HG02870 (cell line): ENCODE measurements around the gene LHX2.

Source experiments
- ATAC-seq: cut with Tn5 transposase; IDR thresholded peaks from one replicate; pipeline ENCODE4 v1.9.1; 2021; ENCODE audit warnings: mild to moderate bottlenecking, moderate library complexity; ENCODE audit not compliant: unreplicated experiment

LHX2 gene

DNA sequence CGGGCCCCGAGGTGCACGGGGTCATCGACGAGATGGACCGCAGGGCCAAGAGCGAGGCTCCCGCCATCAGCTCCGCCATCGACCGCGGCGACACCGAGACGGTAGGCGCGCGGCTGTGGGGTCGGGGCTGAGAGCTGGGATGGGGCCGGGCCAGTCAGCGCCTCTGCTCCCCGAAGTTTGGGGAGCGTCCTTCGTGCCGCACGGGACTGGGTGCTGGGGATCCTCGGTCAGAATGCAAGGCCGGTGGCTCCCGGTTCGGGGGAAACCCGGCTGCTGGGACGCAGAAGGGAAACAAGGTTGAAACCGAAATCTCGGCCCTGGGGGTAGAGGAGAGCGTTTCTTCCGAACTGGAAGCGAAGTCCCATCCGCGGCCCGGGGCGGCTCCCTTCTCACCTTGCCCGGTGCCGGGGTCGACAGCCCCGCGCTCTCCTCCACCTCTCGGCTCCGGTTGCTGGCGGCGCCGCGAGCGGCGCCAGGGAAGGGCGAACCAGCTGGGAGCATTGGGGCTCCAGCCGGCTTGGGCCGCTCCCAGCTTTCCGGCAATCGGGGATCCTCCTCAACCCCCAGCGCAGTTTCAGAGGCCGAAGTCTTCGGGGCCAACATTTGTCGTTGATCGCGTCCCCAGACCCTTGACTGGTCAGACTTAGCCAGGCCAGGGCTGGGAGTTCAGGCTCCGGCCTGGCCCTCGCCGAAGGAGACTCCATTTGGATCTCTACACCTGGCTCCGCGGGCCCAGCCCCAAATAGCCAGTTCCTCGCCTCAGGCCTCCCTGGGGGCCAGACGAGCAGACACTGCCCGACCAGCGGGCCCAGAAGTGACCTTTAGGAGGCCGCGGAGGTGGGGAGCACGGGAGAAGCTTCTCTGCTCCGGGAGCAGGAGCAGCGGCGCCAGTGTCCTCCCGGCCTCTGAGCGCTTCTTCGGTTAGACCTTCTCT is 1.1 kb downstream of the LHX2 start:
- no peak for ATAC-seq

DNA sequence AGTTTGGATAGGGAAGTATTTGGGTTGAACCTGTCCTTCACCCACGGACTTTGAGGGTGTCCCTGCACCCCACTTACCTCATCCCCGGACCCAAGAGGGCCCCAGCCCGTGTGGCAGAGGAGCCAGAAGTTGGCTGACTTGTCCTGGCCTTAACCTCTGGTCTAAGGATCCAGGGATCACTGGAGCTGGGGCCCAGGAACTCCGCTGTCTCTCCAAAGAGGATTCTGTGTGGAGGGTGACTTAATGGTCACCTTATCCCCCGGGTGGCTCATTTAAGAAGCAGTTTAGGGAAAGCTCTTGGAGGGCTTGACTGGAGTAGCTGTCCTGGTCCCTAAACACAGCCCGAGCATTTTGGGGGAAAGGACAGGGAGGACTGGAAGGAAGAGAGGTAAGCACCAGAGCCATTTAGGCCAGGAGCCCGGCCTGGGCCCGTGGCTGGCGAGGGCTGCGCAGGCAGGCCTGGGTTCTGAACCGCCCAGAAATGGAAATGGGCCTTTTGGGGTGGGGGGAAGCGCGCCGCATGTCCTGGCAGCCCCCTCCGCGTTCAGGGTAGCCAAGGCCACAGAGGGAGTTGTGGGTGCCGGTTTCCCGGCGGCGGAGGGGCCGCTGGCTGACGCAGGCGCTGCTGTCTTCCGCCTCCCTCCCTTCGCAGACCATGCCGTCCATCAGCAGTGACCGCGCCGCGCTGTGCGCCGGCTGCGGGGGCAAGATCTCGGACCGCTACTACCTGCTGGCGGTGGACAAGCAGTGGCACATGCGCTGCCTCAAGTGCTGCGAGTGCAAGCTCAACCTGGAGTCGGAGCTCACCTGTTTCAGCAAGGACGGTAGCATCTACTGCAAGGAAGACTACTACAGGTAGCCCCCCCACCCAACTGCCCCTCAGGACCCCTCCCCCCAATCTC is 2.0 kb downstream of the LHX2 start:
- no peak for ATAC-seq

DNA sequence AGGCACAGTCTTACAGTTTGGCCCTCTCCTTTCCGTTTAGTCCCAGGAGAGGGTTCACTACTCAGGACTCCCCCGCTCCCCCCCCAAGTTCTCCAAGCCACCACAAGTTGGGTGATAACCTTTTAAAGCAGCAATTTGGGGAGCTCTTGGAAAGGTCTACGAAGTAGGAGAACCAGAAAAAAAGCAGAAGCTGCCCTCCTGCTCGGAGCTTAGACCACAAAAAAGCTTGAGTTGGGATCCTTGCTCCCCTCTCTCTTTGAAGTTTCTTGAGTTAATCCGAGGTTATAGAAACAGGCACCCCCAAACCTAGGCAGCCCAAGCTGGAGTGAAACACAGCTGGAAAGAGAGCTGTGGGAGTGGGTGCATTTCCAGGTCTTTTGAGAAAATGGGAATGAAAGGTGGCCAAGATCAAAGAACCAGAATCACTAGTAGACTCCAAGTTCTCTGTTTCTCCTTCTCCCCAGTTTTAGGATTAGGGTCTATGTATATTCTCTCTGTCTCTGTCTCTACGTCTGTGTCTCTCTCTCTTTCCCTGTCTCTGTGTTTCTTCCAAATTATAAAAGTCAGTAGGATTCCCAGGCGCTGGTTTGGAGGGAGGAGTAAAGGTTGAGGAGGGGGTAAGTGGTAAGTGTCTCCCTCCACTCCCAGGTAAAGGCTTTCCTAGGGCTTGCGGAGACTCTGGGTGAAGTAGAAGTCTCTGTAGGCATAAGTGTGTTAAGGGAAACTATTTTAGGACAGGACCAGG is 2.8 kb downstream of the LHX2 start:
- no peak for ATAC-seq

DNA sequence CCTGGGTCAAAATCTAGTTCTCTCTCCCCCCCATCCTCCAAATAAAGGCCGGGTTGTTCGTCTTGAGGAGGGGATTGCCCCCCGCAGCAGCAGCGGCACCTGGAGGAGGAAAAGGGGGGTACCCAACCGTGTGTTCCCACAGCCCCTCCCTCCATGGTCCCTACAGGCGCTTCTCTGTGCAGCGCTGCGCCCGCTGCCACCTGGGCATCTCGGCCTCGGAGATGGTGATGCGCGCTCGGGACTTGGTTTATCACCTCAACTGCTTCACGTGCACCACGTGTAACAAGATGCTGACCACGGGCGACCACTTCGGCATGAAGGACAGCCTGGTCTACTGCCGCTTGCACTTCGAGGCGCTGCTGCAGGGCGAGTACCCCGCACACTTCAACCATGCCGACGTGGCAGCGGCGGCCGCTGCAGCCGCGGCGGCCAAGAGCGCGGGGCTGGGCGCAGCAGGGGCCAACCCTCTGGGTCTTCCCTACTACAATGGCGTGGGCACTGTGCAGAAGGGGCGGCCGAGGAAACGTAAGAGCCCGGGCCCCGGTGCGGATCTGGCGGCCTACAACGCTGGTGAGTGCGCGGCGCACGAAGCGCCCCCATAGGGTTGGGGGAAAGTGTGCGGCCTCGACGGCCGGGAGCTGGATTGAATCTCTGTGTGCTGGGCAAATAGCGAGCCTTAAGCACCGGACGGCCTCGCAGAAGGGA is 3.5 kb downstream of the LHX2 start:
- ATAC-seq: no peak

DNA sequence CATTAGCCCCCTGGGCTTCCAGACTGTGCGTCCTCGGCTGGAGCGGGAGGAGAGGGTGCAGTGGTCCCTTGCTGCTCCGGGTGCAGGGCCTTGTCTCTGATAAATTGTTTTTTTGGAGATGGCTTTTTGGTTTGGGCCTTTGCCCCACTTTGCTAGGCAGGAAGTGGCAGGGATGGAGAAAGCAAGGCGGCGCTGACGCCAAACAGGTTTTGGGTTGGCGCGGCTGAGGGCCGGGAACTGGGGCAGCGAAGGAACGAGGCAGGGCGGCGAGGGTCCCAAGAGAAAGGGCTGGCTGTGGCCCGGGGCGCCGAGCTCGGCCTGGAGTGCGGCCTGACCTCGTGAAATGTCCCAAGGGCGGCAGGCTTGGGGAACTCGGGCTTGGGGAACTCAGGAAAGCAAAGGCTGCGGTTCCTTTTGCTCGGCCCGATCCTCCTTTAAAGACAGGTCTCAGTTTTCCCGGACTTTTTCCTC is 4.1 kb downstream of the LHX2 start:
- ATAC-seq: no peak

- ATAC-seq: no peak
Measured at GRCh38 chr9:124016175-124017050, 4.8 kb downstream of the LHX2 start.

DNA sequence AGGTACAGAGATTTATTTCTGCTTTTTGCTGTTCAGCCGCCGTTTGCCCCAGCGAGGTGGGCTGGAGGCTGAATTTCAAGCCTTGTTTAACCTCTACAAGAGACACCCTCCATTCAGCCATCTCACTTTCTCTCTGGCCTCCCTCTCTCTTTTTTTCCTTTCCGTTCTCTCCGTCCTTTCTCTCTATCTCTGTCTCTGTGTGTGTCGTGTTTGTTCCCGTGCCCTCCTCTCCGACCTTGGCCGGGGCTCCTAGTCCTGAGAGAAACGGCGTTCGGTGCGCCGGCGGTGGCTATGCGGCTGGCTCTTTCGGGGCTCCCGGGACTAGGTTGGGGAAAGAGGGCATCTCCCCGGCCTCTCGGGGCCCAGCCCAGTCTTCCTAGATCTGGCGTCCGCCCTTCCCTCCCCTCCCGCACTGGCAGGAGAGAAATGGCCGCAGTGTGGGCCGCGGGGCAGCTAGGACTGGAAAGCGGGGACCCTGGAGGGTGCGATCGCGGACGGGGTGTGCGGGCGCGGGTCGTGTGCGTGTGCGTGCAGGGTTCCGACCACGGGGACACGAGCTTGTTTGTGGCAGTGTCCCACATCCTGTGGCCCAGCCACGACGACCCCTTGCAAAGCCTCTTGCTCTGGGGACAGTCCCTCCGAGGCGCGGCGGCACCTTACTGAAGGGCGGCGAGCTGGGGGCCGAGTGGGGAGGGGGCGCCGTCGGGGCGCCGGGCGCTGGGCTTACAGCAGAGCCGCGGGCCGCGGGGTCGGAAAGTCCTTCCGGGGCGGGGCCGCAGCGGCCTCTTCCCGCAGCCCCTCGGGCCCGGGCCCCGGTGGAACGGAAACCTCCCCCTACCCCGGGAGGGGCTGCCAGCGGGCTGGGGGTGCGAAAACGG is 5.7 kb downstream of the LHX2 start:
- no peak for ATAC-seq

GRCh38 chr9:124017929-124018729 is 6.6 kb downstream of the LHX2 start:
- no peak for ATAC-seq

DNA sequence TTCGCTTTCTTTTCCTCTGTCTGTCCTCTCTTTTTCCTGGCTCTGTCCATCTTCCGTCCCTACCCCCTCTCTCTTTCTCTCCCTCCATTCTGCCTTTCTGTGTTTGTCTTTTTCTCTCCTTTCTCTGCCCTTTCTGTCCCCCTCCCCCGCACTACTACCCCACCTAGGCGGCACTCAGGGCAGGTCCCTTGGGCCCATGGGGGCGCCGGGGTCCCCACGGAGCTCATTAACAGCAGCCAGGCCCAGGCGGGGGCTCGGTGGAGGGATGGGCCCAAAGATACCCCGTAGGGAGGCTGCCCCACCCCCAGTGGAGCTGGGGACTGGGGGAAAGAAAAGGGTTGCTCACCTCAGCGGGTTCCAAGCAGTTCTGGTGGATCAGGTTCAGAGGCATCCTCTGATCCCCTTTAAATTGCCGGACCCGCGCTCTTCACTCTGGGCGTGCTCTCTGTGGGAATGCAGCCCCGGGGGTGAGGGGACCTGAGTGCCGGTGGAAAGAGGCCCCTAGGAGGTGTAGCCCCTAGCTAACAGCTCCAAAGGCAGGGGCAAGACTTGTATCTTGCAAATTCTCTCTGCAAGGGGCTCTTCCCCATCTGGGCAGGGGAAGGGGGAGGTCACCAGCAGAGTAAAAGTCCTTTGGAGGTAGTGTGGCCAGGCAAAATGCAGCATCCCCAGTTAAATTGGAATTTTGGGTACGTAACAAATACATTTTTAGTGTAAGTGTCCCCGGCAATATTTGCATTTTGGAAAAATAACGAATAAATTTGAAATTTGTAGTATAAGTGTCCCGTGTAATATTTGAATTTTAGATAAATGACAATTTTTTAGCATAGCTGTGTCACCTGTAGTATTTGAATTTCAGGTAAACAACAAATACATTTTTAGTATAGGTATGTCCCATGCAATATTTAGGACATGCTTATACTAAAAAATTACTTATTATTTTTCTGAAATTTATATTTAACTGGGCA is 7.4 kb downstream of the LHX2 start:
- no peak for ATAC-seq

DNA sequence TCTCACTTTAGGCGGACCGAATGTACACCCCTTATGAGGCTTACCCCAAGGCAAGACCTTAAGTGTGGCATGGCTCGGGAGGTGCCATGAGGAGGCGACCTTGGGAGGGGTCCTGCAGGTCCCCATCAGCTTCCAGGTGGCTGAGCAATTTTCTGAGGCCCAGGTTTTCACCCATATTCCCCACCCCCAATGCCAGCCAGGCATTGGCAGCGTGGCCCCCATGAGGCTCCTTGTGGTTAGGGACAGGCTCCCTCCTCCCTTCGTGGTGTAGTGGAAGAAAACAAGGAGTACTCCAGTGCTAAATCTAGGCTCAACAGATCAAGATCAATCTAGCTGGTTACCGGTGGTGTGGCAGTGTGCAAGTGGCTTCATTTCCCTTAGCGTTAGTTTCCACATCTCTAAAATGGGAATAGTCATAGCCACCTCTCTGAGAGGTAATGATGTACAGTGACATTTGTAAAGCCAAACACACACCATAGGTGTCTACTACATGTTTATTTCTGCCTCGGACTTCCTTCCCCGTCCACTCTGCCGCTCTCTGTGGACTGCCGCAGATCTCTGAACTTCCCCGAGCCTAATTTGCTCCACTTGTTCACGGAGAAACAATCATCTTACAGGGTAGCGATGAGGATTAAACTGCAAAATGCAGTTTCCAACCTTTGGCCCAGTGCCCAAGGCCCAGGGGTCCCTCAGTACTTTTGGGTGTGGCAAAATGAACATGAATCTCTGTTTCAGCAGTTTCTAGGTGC is 8.4 kb downstream of the LHX2 start:
- no peak for ATAC-seq

DNA sequence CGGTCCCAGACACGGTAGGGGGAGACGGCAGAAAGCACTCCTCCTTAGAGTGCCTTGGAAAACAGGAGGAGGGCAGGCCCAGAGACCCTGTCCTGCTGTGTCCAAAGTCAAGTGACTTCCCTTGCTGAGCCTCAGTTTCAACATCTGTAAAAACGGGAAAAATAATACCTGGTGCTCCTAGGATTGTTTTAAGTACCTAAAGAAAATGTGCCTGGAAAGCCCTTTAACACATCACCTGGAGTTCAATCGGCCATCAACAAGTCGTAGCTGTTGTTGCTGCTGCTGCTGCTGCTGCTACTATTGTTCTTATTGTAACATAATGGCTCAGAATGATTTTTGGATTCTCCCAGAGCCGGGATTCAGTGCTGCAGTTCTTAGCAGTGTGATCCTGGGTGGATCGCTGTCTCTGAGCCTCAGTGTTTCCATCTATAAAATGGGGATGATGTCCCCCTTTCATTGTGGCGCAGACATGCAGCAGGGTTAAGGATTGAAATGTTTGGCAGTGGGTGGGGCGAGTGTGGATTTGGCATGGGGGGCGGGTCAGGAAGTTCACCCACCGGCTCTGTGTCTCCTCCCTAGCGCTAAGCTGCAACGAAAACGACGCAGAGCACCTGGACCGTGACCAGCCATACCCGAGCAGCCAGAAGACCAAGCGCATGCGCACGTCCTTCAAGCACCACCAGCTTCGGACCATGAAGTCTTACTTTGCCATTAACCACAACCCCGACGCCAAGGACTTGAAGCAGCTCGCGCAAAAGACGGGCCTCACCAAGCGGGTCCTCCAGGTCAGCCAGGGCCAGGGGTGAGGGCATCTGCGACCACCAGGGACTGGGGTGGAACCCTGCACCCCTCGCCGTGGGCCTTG is 9.2 kb downstream of the LHX2 start:
- no peak for ATAC-seq

- ATAC-seq: no peak
Measured at GRCh38 chr9:124021385-124021769, 9.8 kb downstream of the LHX2 start.

DNA sequence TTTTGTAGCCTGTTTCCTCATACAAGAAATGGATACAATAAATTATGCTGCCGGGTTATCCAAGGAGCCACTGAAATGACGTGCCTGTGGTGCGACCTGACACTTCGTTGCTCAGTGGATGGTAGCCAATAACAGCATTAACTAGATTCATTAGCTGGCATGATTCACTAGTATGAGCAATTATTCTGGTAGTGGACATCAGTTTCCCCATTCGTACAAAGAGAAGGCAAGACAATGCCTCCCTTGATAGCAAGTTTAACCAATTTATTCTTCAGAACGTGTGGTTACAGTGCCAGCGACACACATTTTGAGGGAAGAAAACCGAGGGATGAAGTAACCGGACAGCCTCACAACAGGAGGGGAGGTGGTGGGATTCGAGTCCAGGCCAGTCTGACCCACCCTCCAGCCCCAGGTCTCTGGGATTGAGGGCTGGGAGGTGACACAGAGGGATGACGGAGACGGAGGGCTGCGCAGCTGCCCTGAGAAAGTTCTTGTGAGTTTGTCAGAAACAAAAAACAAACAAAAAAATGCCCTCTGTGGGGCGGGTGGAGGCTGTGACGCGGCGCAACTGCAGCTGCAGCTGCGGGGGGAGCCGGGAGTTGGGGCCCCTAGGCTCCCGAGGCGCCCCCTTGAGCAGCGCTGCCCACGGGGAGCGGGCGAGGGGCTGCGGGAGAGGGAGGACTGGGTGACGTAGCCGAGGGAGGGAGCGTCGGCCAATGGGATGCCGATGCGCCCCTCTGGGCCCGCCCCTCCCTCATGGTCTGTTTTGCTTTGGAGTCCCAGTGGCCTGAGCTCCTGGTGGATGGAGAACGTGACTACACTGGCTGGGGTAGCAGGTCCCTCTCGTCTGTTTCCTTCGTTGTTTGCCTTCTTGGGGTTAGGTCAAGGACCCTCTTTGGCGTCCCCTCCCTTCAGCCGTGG is 10.9 kb downstream of the LHX2 start:
- ATAC-seq: no peak

GRCh38 chr9:124024107-124024506 is 12.5 kb downstream of the LHX2 start:
- ATAC-seq: no peak
